ENCODE results near the gene OMP.

The OMP gene

DNA sequence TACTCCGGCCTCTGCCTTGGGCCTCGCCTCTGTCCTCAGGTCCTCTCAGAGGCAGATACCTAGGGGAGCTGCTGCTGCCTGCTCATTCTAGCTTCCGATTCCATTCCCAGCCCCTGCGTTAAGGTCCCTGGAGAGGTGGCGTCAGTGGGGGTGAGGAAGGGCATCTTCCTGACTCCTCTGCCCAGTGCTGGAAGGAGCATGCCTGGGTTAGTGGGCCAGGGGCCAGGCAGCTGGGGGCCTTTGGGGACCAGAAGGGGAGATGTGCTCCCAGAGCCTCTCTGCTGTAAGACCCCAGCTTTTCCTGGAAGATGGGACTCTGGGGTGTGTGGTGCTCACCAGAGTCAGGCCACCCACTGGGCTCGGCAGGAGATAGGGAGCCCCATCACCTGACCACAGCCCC is 21.8 kb downstream of the OMP start:
- no peak for DNase-seq

DNA sequence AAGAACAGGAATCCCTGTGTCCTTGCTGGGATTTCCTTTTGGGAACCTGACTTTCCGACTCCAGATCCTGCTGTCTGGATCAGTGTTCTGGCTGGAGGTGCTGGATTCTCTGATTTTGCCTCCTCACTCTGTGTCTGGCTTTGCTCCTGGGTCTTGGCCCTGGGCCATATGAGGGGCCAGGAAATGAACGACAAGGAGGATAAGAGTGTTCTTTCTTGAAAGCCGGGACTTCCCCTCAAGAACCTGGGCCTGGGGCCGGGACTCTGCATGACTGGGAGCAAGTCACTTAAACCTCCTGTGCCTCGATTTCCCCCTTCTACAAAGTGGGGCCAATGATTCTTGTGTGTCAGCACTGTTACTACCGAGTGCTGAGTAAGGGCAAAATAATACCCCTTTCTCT is 22.6 kb downstream of the OMP start:
- no peak for DNase-seq

DNA sequence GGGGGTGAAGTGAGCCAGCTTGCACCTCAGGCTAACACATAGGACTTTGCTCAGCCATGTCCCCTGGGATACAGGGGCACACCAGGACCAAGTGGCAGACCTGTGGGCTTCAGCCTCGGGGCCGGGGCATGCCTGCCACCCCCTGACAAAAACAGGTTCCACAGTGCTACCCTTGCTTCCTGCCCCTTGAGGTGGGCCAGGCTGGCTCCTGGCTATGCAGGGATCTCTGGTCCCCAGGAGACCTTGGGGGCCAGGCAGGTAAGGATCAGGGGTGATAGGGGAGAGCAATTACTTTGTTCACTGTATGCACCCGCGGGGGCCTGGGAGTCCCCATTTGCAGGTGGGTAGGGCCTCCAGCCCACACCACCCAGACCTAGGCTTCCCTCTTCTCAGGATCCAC is 23.1 kb downstream of the OMP start:
- no peak for DNase-seq

DNA sequence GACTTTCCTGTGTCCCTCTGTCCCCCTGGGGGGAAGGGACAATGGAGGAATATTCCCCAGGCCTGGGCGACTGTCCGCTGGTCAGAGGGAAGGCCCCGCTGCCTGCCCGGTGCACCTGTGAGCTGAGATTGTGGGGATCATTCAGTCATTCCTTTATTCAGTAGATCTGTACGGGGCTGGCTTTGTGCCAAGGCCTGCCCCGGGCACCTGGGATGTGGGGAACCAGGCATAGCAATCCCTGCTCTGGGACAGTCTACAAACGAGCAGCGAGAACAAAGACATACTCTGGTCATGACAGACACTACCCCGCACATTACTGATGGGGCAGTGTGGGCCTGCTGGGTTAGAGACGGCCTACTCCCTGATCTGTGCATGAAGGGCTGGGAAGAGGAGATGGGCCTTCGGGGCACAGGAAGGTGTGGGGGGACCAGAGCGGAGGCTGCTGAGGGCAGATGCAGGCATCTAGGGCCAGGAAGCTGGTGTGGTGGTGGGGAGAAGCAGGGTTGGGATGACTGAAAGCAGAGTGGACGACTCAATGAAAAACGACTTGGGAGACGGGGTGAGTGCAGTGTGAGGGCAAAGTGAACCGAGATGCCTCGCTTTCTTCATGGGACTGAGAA is 23.6 kb downstream of the OMP start:
- no peak for DNase-seq

DNA sequence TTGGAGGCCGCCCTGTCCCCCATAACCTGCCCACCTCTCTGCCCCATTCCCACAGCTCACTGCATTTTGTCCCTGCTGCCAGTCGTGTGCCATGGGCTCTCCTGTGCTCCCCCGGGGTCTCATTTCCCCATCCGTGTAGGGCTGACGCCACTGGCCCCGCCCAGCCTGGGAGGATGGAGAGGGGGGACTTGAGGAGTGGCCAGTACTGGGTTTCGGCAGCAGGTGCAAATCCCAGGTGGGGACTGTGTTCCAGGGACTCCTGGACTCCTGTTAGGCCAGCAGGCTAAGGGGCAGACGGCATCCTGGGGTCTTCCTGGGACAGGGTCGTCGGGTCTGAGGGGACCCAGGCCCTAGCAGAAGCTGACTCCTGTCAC is 24.2 kb downstream of the OMP start:
- DNase-seq, result no peak

DNA sequence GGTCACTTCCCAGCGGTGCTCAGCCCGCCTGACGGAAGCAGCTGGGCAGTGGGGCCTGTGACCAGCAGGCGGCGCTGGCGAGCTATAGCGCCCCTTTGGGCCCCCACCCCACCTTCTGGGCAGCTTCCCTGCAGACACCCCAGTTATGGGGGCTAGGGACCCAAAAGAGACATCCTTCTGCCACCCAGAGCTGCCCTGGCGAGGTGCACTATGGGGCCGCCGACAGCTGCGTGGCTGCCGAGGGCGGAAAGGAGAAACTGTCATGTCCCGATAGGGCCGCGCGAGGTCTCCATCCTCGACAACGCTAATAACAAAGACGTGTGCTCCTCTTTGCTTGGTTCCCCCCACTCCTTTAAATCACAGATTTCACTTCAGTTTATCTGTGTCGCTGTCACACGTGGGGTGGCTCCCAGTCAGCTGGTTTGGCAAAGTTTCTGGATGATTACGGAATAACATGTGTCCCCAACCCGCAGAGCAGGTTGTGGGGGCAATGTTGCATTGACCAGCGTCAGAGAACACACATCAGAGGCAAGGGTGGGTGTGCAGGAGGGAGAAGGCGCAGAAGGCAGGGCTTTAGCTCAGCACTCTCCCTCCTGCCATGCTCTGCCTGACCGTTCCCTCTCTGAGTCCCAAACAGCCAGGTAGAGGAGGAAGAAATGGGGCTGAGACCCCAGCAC is 24.7 kb downstream of the OMP start:
- peak; percentile 22 for DNase-seq

DNA sequence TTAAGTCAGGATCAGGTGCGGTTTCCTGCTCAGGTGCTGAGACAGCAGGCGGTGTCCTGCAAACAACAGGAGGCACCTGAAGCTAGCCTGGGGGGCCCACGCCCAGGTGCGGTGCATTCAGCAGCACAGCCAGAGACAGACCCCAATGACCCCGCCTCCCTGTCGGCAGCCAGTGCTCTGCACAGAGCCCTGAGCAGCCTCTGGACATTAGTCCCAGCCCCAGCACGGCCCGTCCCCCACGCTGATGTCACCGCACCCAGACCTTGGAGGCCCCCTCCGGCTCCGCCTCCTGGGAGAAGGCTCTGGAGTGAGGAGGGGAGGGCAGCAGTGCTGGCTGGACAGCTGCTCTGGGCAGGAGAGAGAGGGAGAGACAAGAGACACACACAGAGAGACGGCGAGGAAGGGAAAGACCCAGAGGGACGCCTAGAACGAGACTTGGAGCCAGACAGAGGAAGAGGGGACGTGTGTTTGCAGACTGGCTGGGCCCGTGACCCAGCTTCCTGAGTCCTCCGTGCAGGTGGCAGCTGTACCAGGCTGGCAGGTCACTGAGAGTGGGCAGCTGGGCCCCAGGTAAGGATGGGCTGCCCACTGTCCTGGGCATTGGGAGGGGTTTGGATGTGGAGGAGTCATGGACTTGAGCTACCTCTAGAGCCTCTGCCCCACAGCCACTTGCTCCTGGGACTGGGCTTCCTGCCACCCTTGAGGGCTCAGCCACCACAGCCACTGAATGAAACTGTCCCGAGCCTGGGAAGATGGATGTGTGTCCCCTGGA is 25.5 kb downstream of the OMP start, which contains the start of gene MYO7A:
Gene MYO7A, plus strand, starts transcription at position 327 of the 772 bp plus-strand sequence. CDS start 2,389 bp downstream, outside the sequence.
- DNase-seq, result peak; percentile 38

DNA sequence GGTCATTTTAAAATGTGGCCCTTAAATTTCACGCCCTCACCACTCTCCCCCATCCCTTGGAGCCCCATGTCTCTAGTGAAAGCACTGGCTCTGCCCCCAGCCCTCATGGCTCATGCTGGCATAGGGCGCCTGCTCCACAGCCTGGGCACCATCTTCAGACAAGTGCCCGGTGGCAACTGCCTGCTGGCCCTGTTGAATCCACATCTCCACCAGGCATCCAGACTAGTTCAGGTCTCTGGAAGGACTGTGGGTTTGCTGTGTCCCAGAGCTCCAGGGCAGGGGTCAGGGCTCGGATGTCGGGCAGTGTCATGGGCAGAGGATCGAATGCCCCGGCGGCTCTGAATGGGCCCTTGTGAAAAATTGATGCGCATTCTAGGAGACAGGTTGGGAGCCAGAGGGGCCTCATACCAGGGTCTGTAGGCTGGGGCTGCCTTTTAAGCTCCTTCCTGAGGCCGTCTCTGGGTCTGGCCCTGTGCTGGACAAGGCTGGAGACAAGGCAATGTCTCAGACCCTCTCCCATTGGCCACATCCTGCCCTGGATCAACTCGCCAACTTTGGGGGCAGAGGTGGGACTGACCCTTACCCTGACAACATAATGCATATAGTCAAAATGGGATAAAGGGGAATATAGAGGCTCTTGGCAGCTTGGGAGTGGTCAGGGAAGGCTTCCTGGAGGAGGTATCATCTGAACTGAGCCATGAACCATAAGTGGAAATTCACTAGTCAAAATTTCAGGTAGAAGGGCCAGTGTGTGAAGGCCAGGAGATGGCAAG is 26.6 kb downstream of the OMP start:
- no peak for DNase-seq

DNA sequence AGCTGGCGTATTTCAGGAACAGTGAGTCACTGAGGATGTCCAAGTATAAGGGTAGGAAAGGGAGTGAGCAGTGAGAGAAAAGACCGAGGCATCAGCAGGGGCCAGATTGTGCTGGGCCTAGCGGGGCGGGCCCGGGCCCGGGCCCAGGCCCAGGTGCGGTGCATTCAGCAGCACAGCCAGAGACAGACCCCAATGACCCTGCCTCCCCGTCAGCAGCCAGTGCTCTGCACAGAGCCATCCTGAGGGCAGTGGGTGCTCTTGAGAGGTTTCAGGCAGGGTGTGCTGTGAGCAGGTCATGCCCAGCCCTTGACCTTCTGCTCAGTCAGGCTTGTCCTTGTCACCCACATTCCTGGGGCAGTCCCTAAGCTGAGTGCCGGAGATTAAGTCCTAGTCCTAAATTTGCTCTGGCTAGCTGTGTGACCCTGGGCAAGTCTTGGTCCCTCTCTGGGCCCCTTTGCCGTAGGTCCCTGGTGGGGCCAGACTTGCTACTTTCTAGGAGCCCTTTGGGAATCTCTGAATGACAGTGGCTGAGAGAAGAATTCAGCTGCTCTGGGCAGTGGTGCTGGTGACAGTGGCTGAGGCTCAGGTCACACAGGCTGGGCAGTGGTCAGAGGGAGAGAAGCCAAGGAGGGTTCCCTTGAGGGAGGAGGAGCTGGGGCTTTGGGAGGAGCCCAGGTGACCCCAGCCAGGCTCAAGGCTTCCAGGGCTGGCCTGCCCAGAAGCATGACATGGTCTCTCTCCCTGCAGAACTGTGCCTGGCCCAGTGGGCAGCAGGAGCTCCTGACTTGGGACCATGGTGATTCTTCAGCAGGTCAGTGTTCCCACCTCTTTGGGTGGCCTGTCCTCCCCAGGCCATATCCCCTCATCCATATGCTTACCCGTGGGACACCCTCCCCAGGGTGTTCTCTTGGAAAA is 27.5 kb downstream of the OMP start:
- DNase-seq, result no peak

DNA sequence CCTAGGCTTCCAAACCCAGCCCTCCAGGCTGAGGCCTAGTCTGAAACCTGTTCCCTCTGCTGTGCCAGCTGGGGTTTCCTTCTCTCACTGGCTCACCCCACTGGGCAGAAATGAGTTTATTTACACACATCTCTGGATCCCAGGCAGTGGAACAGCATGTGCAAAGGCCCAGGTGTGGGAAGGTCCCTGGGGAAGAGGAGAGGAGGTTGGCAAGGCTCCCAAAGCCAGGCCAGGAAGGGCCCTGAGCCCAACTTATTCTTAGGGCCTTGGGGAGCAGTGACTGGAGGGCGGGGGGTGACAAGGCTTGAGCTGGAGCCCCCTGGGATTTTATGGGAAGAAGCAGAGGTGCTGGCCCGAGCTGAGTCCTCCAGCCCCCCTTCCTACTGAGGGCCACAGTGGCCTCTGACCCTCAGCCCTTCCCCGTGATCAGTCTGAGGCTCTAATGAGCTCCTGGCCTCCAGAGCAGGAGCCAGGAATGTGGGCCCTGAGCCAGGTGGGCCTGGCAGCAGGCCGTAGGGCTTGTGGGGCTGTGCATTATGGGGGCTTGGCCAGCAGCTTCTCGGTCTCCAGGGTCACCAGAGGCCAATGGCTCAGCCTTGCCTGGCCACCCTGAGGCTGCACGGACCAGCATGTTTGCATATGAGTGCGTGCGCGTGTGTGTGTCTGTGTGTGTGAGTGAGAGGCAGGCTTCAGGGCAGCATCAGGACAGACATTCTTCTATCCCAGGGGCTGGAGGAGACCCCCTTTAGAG is 28.3 kb downstream of the OMP start:
- DNase-seq, result peak; percentile 15

DNA sequence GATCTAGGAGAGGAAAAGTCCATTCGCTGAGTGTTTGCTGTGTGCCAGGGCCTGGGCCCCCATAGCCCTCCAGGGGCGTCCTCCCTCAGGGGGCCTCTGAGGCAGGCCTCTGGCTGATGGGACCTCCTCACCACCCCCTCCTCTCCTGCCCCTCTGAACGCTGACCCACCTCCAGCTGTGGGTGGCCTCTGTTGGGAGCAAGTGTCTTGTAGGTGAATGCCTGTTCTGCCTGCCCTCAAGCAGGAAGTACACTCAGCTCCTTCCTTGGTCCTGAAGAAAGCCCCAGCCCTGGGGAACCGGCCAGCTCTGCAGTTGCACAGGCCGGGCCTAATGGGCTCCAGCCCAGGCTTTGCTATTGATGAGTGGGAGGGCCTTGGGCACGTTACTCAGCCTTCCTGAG is 28.9 kb downstream of the OMP start:
- DNase-seq, result no peak

DNA sequence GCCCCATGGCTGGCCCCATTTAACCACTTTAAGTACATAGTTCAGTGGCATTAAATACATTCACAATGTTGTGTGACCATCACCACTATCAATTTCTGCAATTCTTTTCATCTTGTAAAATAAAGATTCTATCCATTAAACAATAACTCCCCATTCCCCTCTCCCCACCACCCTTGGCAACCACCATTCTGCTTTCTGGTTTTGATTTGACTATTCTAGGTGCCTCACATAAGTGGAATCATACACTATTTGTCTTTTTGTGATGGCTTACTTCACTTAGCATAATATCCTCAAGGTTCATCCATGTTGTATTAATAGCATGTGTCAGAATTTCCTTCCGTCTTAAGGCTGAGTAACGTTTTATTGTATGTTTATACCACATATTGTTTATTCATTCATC is 32.4 kb downstream of the OMP start:
- no peak for DNase-seq

DNA sequence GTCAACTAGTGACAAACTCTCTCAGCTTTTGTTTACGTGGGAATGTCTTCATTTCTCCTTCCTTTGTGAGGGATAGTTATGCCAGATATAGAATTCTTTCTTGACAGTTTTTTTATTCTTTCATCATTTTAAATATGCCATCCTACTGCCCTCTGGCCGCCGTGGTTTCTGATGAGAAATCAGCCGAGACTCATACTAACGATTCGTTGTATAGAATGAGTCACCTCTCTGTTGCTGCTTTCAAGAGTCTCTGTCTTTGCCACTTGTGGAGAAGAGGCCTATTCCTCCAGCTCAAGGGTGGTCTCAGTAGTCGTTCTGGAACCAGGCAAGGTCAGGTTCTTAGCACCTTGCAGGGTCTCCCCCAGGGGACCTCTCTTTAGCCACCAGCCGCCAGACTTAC is 33.4 kb downstream of the OMP start:
- peak; percentile 19 for DNase-seq

DNA sequence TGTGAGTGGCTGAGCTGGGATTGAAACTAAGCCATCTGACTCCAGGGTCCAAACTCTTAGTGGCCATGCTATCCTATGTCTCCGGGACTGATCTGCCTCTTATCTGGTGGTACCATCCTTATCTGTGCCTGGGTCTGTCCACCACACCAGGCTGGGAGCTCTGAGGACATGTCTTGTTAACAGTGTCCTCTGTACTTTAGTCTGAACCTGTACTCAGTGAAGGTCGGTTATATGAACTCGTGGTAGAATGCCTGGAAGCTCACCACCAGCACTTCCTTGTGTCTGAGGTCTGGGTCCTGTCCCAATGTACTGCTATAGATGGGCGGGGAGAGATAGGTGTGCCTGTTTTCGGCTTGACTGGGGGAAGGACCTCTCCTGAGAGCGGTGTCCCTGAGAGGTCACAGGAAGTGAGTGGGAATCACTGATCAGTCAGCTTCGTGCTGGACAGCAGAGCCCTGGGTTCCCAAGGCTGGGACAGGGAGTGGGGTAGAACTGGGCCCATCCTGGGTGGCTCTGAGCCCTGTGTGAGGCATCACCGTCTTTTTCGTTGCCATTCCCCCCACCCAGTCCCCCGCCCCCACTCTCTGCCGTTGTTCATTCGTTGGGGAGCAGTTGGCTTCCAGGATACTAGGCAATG is 34.3 kb downstream of the OMP start:
- DNase-seq, result no peak

DNA sequence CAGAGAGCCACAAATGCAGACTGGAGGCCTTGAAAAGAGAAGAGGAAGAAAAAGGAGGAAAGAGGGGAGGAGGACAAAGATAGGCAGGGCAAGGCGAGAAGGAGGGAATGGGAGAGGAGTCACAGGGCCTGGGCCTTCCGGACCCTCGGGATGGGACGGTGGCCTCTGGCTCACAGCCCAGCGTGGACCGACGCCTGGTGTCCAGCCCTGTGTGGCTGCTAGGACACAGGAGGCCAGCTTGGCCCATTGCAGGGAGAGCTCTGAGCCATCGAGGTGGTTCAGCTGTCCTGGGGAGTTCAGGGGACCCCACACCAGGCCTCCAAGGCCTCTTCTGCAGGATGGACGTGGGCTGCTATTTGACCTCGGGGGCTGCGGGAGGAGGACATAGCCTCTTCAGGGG is 34.8 kb downstream of the OMP start:
- DNase-seq, result no peak

DNA sequence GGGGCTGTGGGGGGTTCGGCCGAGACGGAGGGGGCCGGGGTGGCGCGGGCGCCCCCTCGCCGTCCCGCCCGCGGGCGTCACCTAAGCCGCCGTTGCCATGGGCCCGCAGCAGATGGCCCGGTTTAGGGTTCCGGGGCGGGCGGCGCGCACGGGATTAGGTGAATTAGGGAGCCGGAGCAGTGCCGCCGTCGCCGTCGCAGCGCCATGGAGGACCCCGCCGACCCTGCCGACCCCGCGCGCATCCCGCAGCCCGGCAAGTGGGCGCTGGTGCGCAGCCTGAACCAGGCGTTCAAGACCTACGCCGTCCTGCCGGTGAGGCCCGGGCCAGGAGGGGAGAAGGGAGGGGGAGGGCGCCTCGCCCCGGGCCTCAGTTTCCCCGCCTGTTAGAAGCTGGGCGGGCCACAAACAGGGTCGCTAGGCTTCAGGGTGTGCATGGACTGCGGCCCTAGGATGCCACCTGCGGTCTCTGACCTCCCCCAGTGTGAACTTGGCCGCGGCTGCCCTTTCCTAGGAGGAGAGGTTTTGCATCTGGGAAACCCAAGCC is 35.5 kb downstream of the OMP start:
- DNase-seq, result no peak

DNA sequence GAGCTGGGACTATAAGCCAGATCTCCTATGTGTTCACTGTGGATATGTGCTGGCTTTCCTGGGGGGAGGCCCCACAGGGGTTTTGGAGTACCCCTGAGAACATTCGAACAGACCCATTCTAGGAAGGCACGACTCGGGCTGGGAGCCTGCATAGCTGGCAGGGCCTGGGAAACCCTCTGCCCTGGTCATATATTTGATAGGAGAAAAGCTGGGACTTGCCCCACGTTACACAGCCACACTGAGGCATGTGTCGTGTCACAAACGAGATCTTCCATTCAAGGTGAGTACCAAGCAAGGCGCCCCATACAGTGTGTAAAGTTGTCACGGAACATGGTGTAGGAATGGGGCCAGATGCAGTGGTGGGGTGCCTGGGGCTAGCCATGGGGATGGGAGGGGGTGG is 36.6 kb downstream of the OMP start:
- DNase-seq, result no peak

DNA sequence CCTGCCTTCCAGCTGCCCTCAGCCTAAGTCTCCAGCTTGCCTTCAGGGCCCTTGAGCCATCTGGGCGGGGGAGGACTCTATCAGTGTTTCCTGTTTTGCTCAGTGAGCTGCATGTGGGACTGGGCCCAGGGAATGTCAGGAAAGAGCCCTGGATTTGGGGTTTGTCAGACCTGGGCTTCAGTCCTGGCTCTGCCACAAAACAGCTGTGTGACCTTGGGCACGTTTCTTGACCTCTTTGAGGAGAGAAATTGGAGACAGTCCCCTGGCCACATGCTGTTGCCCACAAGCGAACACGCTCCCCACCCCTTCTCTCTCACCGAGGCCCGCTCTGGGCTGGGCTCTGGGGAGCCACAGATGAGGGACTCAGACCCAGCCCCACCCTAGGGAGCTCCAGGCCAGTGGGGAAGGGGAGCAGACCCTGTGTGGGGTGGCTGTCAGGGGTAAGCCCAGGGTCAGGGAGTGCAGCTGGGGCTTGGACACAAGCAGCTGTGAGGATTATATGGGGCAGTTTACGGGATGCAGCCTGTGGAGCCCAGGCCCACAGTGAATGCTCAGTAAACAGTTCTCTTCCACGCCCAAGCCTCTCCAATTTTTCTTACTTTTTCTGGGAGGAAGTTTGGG is 37.7 kb downstream of the OMP start:
- no peak for DNase-seq

DNA sequence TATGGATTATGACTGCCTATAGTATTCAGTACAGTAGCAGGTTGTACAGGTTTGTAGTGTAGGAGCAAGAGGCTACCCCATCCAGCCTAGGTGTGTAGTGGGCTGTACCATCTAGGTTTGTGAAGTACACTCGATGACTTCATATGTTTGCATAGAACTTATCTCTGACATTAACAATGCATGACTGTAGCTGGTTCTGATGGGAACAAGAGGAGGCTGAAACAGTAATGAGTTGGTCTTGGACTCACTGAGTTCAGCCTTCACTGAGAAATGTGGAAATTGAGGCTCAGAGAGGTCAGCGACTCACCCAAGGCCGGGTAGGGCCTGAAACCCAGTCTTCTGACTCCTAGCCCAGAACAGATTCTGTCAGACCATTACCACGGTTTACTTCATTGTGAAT is 38.4 kb downstream of the OMP start:
- no peak for DNase-seq

DNA sequence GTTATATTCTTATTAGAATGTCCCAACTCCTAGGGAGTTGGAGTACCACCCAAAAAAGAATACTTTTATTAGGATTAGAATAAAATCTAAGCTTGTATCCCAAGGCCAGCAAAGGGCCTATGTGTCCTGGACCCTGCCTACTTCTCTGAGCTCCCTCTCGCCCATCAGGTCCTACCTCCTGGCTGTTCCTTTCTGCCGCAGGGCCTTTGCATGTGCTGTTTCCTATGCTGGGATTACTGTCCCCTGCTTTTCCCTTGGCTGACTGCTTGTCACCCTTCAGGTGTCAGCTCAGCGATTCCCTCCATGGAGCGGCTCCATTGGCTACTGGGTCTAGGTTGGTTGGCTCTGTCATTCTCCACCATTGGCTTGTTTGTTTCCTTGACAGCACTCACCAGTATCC is 38.8 kb downstream of the OMP start:
- no peak for DNase-seq

All from fibroblast of skin of scalp (primary cell).